HTR-8/SVneo (cell line): ENCODE results near the gene CYP4V2.
"Not testable (repeated sequence)": the region's sequence is repeated elsewhere in the genome, so short reads cannot be mapped to it uniquely, and the experiment has no call there.

Experiments
- DNase-seq: peaks from one replicate; pipeline ENCODE4 v3.0.0; 2011; ENCODE audit warnings: low spot score, mixed read lengths; ENCODE audit not compliant: insufficient read length
- FAIRE-seq: peaks from 2 replicates; lab custom pipeline; 2011; peaks lifted over from hg19 to GRCh38; lab: Jason Lieb, UNC

Gene CYP4V2

GRCh38 chr4:186227221-186227620 lies 35.9 kb downstream of the CYP4V2 start, which contains the start of gene KLKB1:
Gene KLKB1 (plus strand): TSS chr4:186227507. CDS start chr4:186228196, 689 bp downstream.
- no peak for DNase-seq
- FAIRE-seq = no peak

GRCh38 chr4:186227744-186228513 lies 36.6 kb downstream of the CYP4V2 start:
- DNase-seq (no peak), FAIRE-seq (no peak)

- FAIRE-seq (no peak), DNase-seq (no peak)
Observed at GRCh38 chr4:186228514-186228894, 37.1 kb downstream of the CYP4V2 start.

- FAIRE-seq (no peak), DNase-seq (no peak)
Observed at GRCh38 chr4:186234367-186234766, 43.0 kb downstream of the CYP4V2 start.

GRCh38 chr4:186236126-186236525 lies 44.8 kb downstream of the CYP4V2 start:
- DNase-seq (no peak), FAIRE-seq (no peak)

- DNase-seq (no peak), FAIRE-seq (no peak)
Observed at GRCh38 chr4:186240452-186240847, 49.1 kb downstream of the CYP4V2 start.

- FAIRE-seq (no peak), DNase-seq (no peak)
Observed at GRCh38 chr4:186240848-186241491, 49.6 kb downstream of the CYP4V2 start.

GRCh38 chr4:186241616-186242015 lies 50.2 kb downstream of the CYP4V2 start:
- no peak for DNase-seq
- FAIRE-seq = no peak

GRCh38 chr4:186242031-186242430 lies 50.7 kb downstream of the CYP4V2 start:
- DNase-seq, FAIRE-seq: not testable (repeated sequence)

GRCh38 chr4:186243331-186243730 lies 52.0 kb downstream of the CYP4V2 start:
- FAIRE-seq = no peak
- no peak for DNase-seq

GRCh38 chr4:186244835-186245234 lies 53.5 kb downstream of the CYP4V2 start:
- FAIRE-seq (no peak), DNase-seq (no peak)

- not testable (repeated sequence) for DNase-seq, FAIRE-seq
Observed at GRCh38 chr4:186247062-186247752, 55.8 kb downstream of the CYP4V2 start.

GRCh38 chr4:186248643-186249042 lies 57.3 kb downstream of the CYP4V2 start:
- no peak for FAIRE-seq

GRCh38 chr4:186249785-186250754 lies 58.7 kb downstream of the CYP4V2 start:
- DNase-seq = no peak
- no peak for FAIRE-seq

More at GRCh38 chr4:186248643-186249042, 57.3 kb downstream of the CYP4V2 start:
- no peak for DNase-seq

GRCh38 chr4:186250760-186251159 lies 59.4 kb downstream of the CYP4V2 start:
- FAIRE-seq = no peak

GRCh38 chr4:186255122-186255521 lies 63.8 kb downstream of the CYP4V2 start:
- no peak for FAIRE-seq
- DNase-seq = no peak

More at GRCh38 chr4:186250760-186251159, 59.4 kb downstream of the CYP4V2 start:
- no peak for DNase-seq

- DNase-seq (no peak), FAIRE-seq (no peak)
Observed at GRCh38 chr4:186258216-186258811, 66.9 kb downstream of the CYP4V2 start.

GRCh38 chr4:186260117-186260503 lies 68.7 kb downstream of the CYP4V2 start:
- no peak for FAIRE-seq
- DNase-seq = no peak
